HEK293 (cell line): ENCODE measurements around the gene CBY1.

Source experiments
- ZNF223 ChIP-seq: fragments of 450-650 bp; formaldehyde crosslinking; IDR thresholded peaks from 2 replicates; pipeline ENCODE4 v1.5.1; 2016; ENCODE audit warnings: missing biosample characterization, missing genetic modification characterization
- ZSCAN30 ChIP-seq: fragments of 450-650 bp; IDR thresholded peaks from 2 replicates; pipeline ENCODE4 v1.5.1; 2018; ENCODE audit warnings: missing biosample characterization, mild to moderate bottlenecking, missing genetic modification characterization, moderate library complexity

- TF ChIP-seq ZNF223 (tag by site-specific recombination) (no peak), ZSCAN30 (tag by site-specific recombination) (no peak)
Measured at GRCh38 chr22:38707984-38708383, 51.5 kb downstream of the CBY1 start.
